Hepatocyte (in vitro differentiated cells): ENCODE data around the gene MEFV. TPM values are rescaled to one million over a fixed set of nuclear protein-coding genes. Genes with fewer than 3 reads are reported as not detected.

Experiments
- DNase-seq: peaks from one replicate; pipeline ENCODE4 v3.0.0-alpha.2; 2016; ENCODE audit warnings: low spot score
- H2AFZ ChIP-seq: fragments of 200-600 bp; sonication (generic); 2 replicates; pipeline ENCODE4 v1.6.0; 2016; ENCODE audit warnings: antibody characterized with exemption, mild to moderate bottlenecking
- H3K27ac ChIP-seq: fragments of 200-600 bp; sonication (generic); 2 replicates; pipeline ENCODE4 v1.5.1; 2016; ENCODE audit warnings: mild to moderate bottlenecking
- H3K27me3 ChIP-seq: fragments of 200-600 bp; sonication (generic); 2 replicates; pipeline ENCODE4 v1.6.1; 2016
- H3K36me3 ChIP-seq: fragments of 200-600 bp; sonication (generic); replicated peaks from 2 replicates; pipeline ENCODE4 v1.5.1; 2016; ENCODE audit warnings: low read depth; ENCODE audit not compliant: insufficient read depth
- H3K4me1 ChIP-seq: fragments of 200-600 bp; sonication (generic); 2 replicates; pipeline ENCODE4 v1.5.1; 2016; ENCODE audit warnings: mild to moderate bottlenecking, moderate library complexity; ENCODE audit not compliant: insufficient read depth
- H3K4me2 ChIP-seq: fragments of 200-600 bp; sonication (generic); 2 replicates; pipeline ENCODE4 v1.6.0; 2016
- H3K4me3 ChIP-seq: fragments of 200-600 bp; sonication (generic); 2 replicates; pipeline ENCODE4 v1.5.1; 2016; ENCODE audit warnings: mild to moderate bottlenecking
- H3K79me2 ChIP-seq: fragments of 200-600 bp; sonication (generic); 2 replicates; pipeline ENCODE4 v1.6.0; 2017; ENCODE audit warnings: mild to moderate bottlenecking
- H3K9me2 ChIP-seq: fragments of 200-600 bp; sonication (generic); replicated peaks from 2 replicates; pipeline ENCODE4 v1.6.0; 2017; ENCODE audit warnings: mild to moderate bottlenecking; ENCODE audit not compliant: insufficient read depth
- H3K9me3 ChIP-seq: fragments of 200-600 bp; sonication (generic); 2 replicates; pipeline ENCODE4 v1.5.1; 2016; ENCODE audit warnings: low read depth, mild to moderate bottlenecking
- H4K20me1 ChIP-seq: fragments of 200-600 bp; sonication (generic); 2 replicates; pipeline ENCODE4 v1.6.0; 2016; ENCODE audit warnings: mild to moderate bottlenecking; ENCODE audit not compliant: insufficient read depth, poor library complexity, severe bottlenecking
- CTCF ChIP-seq: fragments of 200-600 bp; sonication (generic); IDR thresholded peaks from 2 replicates; pipeline ENCODE4 v1.5.1; 2016; ENCODE audit warnings: antibody characterized with exemption, mild to moderate bottlenecking; ENCODE audit not compliant: poor library complexity
- EZH2 ChIP-seq: fragments of 200-600 bp; sonication (generic); IDR thresholded peaks from 2 replicates; pipeline ENCODE4 v1.6.1; 2016; ENCODE audit warnings: antibody characterized with exemption, mild to moderate bottlenecking, borderline replicate concordance
- EZH2phosphoT487 ChIP-seq: fragments of 200-600 bp; sonication (generic); IDR thresholded peaks from one replicate; pipeline ENCODE4 v1.6.1; 2018; ENCODE audit warnings: antibody characterized with exemption, mild to moderate bottlenecking, low read depth, moderate library complexity; ENCODE audit not compliant: unreplicated experiment, severe bottlenecking
- WGBS: methylation state at CpG from one replicate; pipeline ENCODE4 v1.1.6; 2016; ENCODE audit warnings: low lambda C conversion rate; ENCODE audit errors: missing lambda C conversion rate; 5-methylcytosine and 5-hydroxymethylcytosine counted together
- polyA plus RNA-seq: library from polyadenylated mRNA; unstranded; fragments of >200 nt; fragmentation: Nextera tagmentation; extraction: Ambion mirVana; gene quantifications from 2 replicates; pipeline ENCODE4 v1.2.1, GENCODE V29; 2016
- total RNA-seq: library from RNA; depleted of rRNA; stranded (reverse); fragments of >200 nt; gene quantifications from 2 replicates; pipeline ENCODE4 v1.2.3, GENCODE V29; 2014

The MEFV gene
- total and polyA plus RNA-seq, 2 experiments from 2014 or later, result 0.13 TPM; not detected in 1

GRCh38 chr16:3304370-3304769, 47.9 kb upstream of the MEFV start:
- Histone ChIP-seq H3K4me1 (peaks cover 6% of the 10 kb centered on the region), H3K27ac (peak overlapping the region; percentile 99), H3K36me3 (peaks cover 24% of the 10 kb centered on the region), H3K9me2 (no peaks in the 10 kb centered on the region), H3K27me3 (no peaks in the 10 kb centered on the region), H3K9me3 (peaks cover 65% of the 10 kb centered on the region), H3K79me2 (peaks cover 24% of the 10 kb centered on the region), H3K4me2 (peak overlapping the region; percentile 99), H4K20me1 (no peaks in the 10 kb centered on the region), H3K4me3 (peak overlapping the region; percentile 60), H2AFZ (peak overlapping the region; percentile 67)
- DNase-seq, result no peak
- TF ChIP-seq EZH2phosphoT487 (no peak), CTCF (no peak)
- WGBS, result 83% methylated on average over 4 of the region's 4 CpGs

GRCh38 chr16:3295783-3296182, 39.4 kb upstream of the MEFV start:
- Histone ChIP-seq H3K4me2 (no peak overlapping the region), H3K9me3 (peaks cover 40% of the 10 kb centered on the region), H3K4me3 (no peak overlapping the region), H3K36me3 (peaks cover 5% of the 10 kb centered on the region), H3K27ac (no peak overlapping the region), H2AFZ (no peak overlapping the region), H3K4me1 (no peaks in the 10 kb centered on the region), H3K27me3 (no peaks in the 10 kb centered on the region), H3K79me2 (peaks cover 8% of the 10 kb centered on the region), H4K20me1 (no peaks in the 10 kb centered on the region), H3K9me2 (no peaks in the 10 kb centered on the region)
- TF ChIP-seq CTCF, result no peak
- no peak for DNase-seq
- 97% methylated on average over 13 of the region's 13 CpGs for WGBS

GRCh38 chr16:3295209-3295608, 38.8 kb upstream of the MEFV start:
- Histone ChIP-seq H3K27ac (no peak overlapping the region), H3K9me3 (peaks cover 41% of the 10 kb centered on the region), H3K4me3 (no peak overlapping the region), H3K4me1 (no peaks in the 10 kb centered on the region), H3K4me2 (no peak overlapping the region), H3K27me3 (no peaks in the 10 kb centered on the region), H3K36me3 (peaks cover 10% of the 10 kb centered on the region), H4K20me1 (no peaks in the 10 kb centered on the region), H2AFZ (no peak overlapping the region), H3K79me2 (peaks cover 14% of the 10 kb centered on the region), H3K9me2 (no peaks in the 10 kb centered on the region)
- over 99% methylated on average over 27 of the region's 45 CpGs for WGBS
- no peak for DNase-seq
- TF ChIP-seq EZH2phosphoT487, result no peak
- TF ChIP-seq CTCF, result no peak
- no peak for TF ChIP-seq EZH2

- no peak overlapping the region for H3K27ac ChIP-seq
- H3K4me3 ChIP-seq, result no peak overlapping the region
- no peaks in the 10 kb centered on the region for H3K9me2 ChIP-seq
- no peak for DNase-seq
- H3K36me3 ChIP-seq, result peaks cover 24% of the 10 kb centered on the region
- H2AFZ ChIP-seq, result no peak overlapping the region
- peaks cover 56% of the 10 kb centered on the region for H3K9me3 ChIP-seq
- no peak overlapping the region for H3K4me2 ChIP-seq
- peaks cover 34% of the 10 kb centered on the region for H3K79me2 ChIP-seq
- no peaks in the 10 kb centered on the region for H3K27me3 ChIP-seq
- H4K20me1 ChIP-seq, result no peaks in the 10 kb centered on the region
- WGBS, result 95% methylated on average over 3 of the region's 3 CpGs
- TF ChIP-seq EZH2phosphoT487, result no peak
- no peak for TF ChIP-seq EZH2
- no peaks in the 10 kb centered on the region for H3K4me1 ChIP-seq
Observed at GRCh38 chr16:3292604-3293003, 36.2 kb upstream of the MEFV start.
